ENCODE results near the gene GPR25. TPM values are rescaled to one million over a fixed set of nuclear protein-coding genes. Genes with fewer than 3 reads are reported as not detected.

GPR25 gene
- total RNA-seq, 1 experiment from 2014 or later: not detected

GRCh38 chr1:200921571-200922110 is 48.9 kb downstream of the GPR25 start:
- RAD21 ChIA-PET (ENCODE audit: low non-redundant PET in 1 of 2, low total read pairs in 2 of 2, uncharacterized antibody in 2 of 2, unreplicated experiment in 2 of 2): no interaction called here
- Histone ChIP-seq H3K27me3 (ENCODE audit: insufficient read depth, low read length) (no peaks in the 10 kb centered on the region), H2AFZ (ENCODE audit: low read depth, low read length, poor library complexity, severe bottlenecking) (no peak overlapping the region), H3K79me2 (ENCODE audit: insufficient read depth, low read length) (no peaks in the 10 kb centered on the region), H4K20me1 (ENCODE audit: insufficient read depth) (no peaks in the 10 kb centered on the region), H3K36me3 (ENCODE audit: control insufficient read depth in 1 of 2, insufficient read depth in 2 of 2, low read length in 2 of 2) (no peaks in the 10 kb centered on the region), H3K4me3 (replicated peaks in 1 of 2; ENCODE audit: low read depth in 1 of 2, low read length in 2 of 2) (no peak overlapping the region), H3K9me2 (ENCODE audit: insufficient read depth) (no peaks in the 10 kb centered on the region), H3K4me2 (ENCODE audit: low read length) (no peak overlapping the region), H3K9me3 (ENCODE audit: control insufficient read depth in 1 of 2, insufficient read depth in 1 of 2, low read depth in 1 of 2, low read length in 2 of 2) (no peaks in the 10 kb centered on the region), H3K27ac (ENCODE audit: low read depth, low read length) (no peak overlapping the region), H3K4me1 (ENCODE audit: control insufficient read depth in 1 of 2, insufficient read depth in 2 of 2, low read length in 2 of 2) (no peaks in the 10 kb centered on the region), H3K9ac (ENCODE audit: low read length) (no peak overlapping the region)
- DNase-seq (ENCODE audit: low read depth, low spot score) (no peak), ATAC-seq (no peak)
- CTCF ChIA-PET: no interaction called here
- intact Hi-C loops (cut with micrococcal nuclease): no loop called here
- TF ChIP-seq FOSL1 (IDR thresholded peaks at IDR 0.05; ENCODE audit: low read depth) (no peak), ZFX (IDR thresholded peaks at IDR 0.05) (no peak), CEBPB (IDR thresholded peaks at IDR 0.05; ENCODE audit: low read depth) (no peak), TCF7L2 (IDR thresholded peaks at IDR 0.05; ENCODE audit: borderline replicate concordance, extremely low read depth, insufficient read depth, insufficient read length) (no peak), JUND (IDR thresholded peaks at IDR 0.05) (no peak), REST (IDR thresholded peaks at IDR 0.05; ENCODE audit: low read depth) (no peak)
- POLR2A ChIA-PET: no interaction called here
- BruUV-seq (replicated peaks): no TSS peak

GRCh38 chr1:200922406-200922805 is 49.6 kb downstream of the GPR25 start:
- Histone ChIP-seq H3K36me3 (ENCODE audit: control insufficient read depth in 1 of 2, insufficient read depth in 2 of 2, low read length in 2 of 2) (no peaks in the 10 kb centered on the region), H3K79me2 (ENCODE audit: insufficient read depth, low read length) (no peaks in the 10 kb centered on the region), H3K4me2 (ENCODE audit: low read length) (no peak overlapping the region), H3K4me1 (ENCODE audit: control insufficient read depth in 1 of 2, insufficient read depth in 2 of 2, low read length in 2 of 2) (no peaks in the 10 kb centered on the region), H2AFZ (ENCODE audit: low read depth, low read length, poor library complexity, severe bottlenecking) (no peak overlapping the region), H4K20me1 (ENCODE audit: insufficient read depth) (no peaks in the 10 kb centered on the region), H3K9me3 (ENCODE audit: control insufficient read depth in 1 of 2, insufficient read depth in 1 of 2, low read depth in 1 of 2, low read length in 2 of 2) (no peaks in the 10 kb centered on the region), H3K9me2 (ENCODE audit: insufficient read depth) (no peaks in the 10 kb centered on the region), H3K9ac (ENCODE audit: low read length) (no peak overlapping the region), H3K27me3 (ENCODE audit: insufficient read depth, low read length) (no peaks in the 10 kb centered on the region), H3K4me3 (replicated peaks in 1 of 2; ENCODE audit: low read depth in 1 of 2, low read length in 2 of 2) (no peak overlapping the region), H3K27ac (ENCODE audit: low read depth, low read length) (no peak overlapping the region)
- RAD21 ChIA-PET (ENCODE audit: low non-redundant PET in 1 of 2, low total read pairs in 2 of 2, uncharacterized antibody in 2 of 2, unreplicated experiment in 2 of 2): no interaction called here
- CTCF ChIA-PET: no interaction called here
- POLR2A ChIA-PET: no interaction called here
- no TSS peak for BruUV-seq (replicated peaks)
- no peak for DNase-seq (ENCODE audit: low read depth, low spot score)
- ATAC-seq: no peak
- intact Hi-C loops (cut with micrococcal nuclease): no loop called here
- TF ChIP-seq SRF (IDR thresholded peaks at IDR 0.05; ENCODE audit: low read depth): no peak
- TF ChIP-seq ZFX (IDR thresholded peaks at IDR 0.05): no peak
- no peak for TF ChIP-seq FOSL1 (IDR thresholded peaks at IDR 0.05; ENCODE audit: low read depth)
- no peak for TF ChIP-seq JUND (IDR thresholded peaks at IDR 0.05)
- TF ChIP-seq POLR2A (IDR thresholded peaks at IDR 0.05; ENCODE audit: borderline replicate concordance, extremely low read depth, insufficient read depth, insufficient read length): no peak
- no peak for TF ChIP-seq TCF7L2 (IDR thresholded peaks at IDR 0.05; ENCODE audit: borderline replicate concordance, extremely low read depth, insufficient read depth, insufficient read length)
- TF ChIP-seq SIN3A (IDR thresholded peaks at IDR 0.05; ENCODE audit: low read depth): no peak
- TF ChIP-seq POLR2AphosphoS5 (IDR thresholded peaks at IDR 0.05; ENCODE audit: low read depth, low read length): no peak
- no peak for TF ChIP-seq ELF1 (IDR thresholded peaks at IDR 0.05; ENCODE audit: borderline replicate concordance, low read depth)
- TF ChIP-seq ZNF274 (IDR thresholded peaks at IDR 0.05; ENCODE audit: low read depth, low read length): no peak
- no peak for TF ChIP-seq CTCF (IDR thresholded peaks at IDR 0.05 in 2 of 3, conservative IDR thresholded peaks at IDR 0.05 in 1 of 3; ENCODE audit: borderline replicate concordance in 1 of 3, insufficient read depth in 1 of 3, low read depth in 2 of 3, low read length in 2 of 3)
- no peak for TF ChIP-seq EGR1 (IDR thresholded peaks at IDR 0.05; ENCODE audit: low read depth)
- TF ChIP-seq CEBPB (IDR thresholded peaks at IDR 0.05; ENCODE audit: low read depth): no peak

Measured in HCT116 (cell line).